Skin of body (tissue), 2 donors: ENCODE data around the gene TCF12. TPM values are rescaled to one million over a fixed set of nuclear protein-coding genes. Genes with fewer than 3 reads are reported as not detected.
"Not testable (repeated sequence)": the region's sequence is repeated elsewhere in the genome, so short reads cannot be mapped to it uniquely, and the experiment has no call there.

ENCODE experiments used
- DNase-seq: peaks from one replicate; lab custom pipeline; 2025; lab: John Stamatoyannopoulos, UW
- total RNA-seq: library from RNA; depleted of rRNA; stranded (reverse); fragments of >200 nt; gene quantifications from one replicate; pipeline ENCODE4 v1.2.3, GENCODE V29; 2014

Gene TCF12
- total RNA-seq, 1 donor from 2014 or later, result 184 TPM

- DNase-seq, result no peak
Measured at GRCh38 chr15:57133127-57133968, 214.9 kb downstream of the TCF12 start.

- DNase-seq, result no peak
Measured at GRCh38 chr15:57134071-57134605, 215.7 kb downstream of the TCF12 start.

GRCh38 chr15:57134851-57135250 lies 216.4 kb downstream of the TCF12 start:
- peak; percentile 91 for DNase-seq

GRCh38 chr15:57135800-57136199 lies 217.4 kb downstream of the TCF12 start:
- DNase-seq, result no peak

GRCh38 chr15:57138349-57138788 lies 219.9 kb downstream of the TCF12 start:
- no peak for DNase-seq

GRCh38 chr15:57143511-57144078 lies 225.2 kb downstream of the TCF12 start:
- DNase-seq, result no peak

- DNase-seq, result no peak
Measured at GRCh38 chr15:57144448-57144847, 226.0 kb downstream of the TCF12 start.

- DNase-seq, result peak; percentile 89
Measured at GRCh38 chr15:57146506-57147201, 228.2 kb downstream of the TCF12 start.

- no peak for DNase-seq
Measured at GRCh38 chr15:57147621-57148020, 229.2 kb downstream of the TCF12 start.

GRCh38 chr15:57148262-57148661 lies 229.8 kb downstream of the TCF12 start:
- DNase-seq, result no peak

GRCh38 chr15:57149196-57149595 lies 230.8 kb downstream of the TCF12 start:
- no peak for DNase-seq

GRCh38 chr15:57150066-57150865 lies 231.8 kb downstream of the TCF12 start:
- no peak for DNase-seq

- not testable (repeated sequence) for DNase-seq
Measured at GRCh38 chr15:57150866-57151203, 232.4 kb downstream of the TCF12 start.

- DNase-seq, result no peak
Measured at GRCh38 chr15:57152133-57152532, 233.7 kb downstream of the TCF12 start.

- DNase-seq, result no peak
Measured at GRCh38 chr15:57152666-57153539, 234.5 kb downstream of the TCF12 start.

- no peak for DNase-seq
Measured at GRCh38 chr15:57156210-57156884, 237.9 kb downstream of the TCF12 start.

- DNase-seq, result no peak
Measured at GRCh38 chr15:57158589-57158988, 240.1 kb downstream of the TCF12 start.

- DNase-seq, result peak; percentile 83
Measured at GRCh38 chr15:57158997-57159668, 240.7 kb downstream of the TCF12 start.

- DNase-seq, result no peak
Measured at GRCh38 chr15:57159767-57160166, 241.3 kb downstream of the TCF12 start.
